Erythroblast (primary cell): ENCODE results near the gene KAT2B.

Experiments used
- GATA1 ChIP-seq: IDR thresholded peaks from 2 replicates; pipeline ENCODE4 v1.6.1; 2011; ENCODE audit warnings: low read depth, mild to moderate bottlenecking, control low read depth, low read length, moderate library complexity
- POLR2A ChIP-seq: IDR thresholded peaks from 2 replicates; pipeline ENCODE4 v1.6.1; 2011; ENCODE audit warnings: mild to moderate bottlenecking, low read length

- TF ChIP-seq POLR2A (no peak), GATA1 (no peak)
Measured at GRCh38 chr3:20121088-20121487, 80.8 kb downstream of the KAT2B start.
